NT2/D1 (cell line): ENCODE measurements around the gene ANKRD16.

Source experiments
- SUZ12 ChIP-seq: IDR thresholded peaks from 2 replicates; pipeline ENCODE4 v1.6.1; 2011; ENCODE audit not compliant: insufficient read length, insufficient read depth; ENCODE audit errors: extremely low read depth
- ZNF274 ChIP-seq: IDR thresholded peaks from 2 replicates; pipeline ENCODE4 v1.6.1; 2011; ENCODE audit warnings: mild to moderate bottlenecking, low read depth, low read length

DNA sequence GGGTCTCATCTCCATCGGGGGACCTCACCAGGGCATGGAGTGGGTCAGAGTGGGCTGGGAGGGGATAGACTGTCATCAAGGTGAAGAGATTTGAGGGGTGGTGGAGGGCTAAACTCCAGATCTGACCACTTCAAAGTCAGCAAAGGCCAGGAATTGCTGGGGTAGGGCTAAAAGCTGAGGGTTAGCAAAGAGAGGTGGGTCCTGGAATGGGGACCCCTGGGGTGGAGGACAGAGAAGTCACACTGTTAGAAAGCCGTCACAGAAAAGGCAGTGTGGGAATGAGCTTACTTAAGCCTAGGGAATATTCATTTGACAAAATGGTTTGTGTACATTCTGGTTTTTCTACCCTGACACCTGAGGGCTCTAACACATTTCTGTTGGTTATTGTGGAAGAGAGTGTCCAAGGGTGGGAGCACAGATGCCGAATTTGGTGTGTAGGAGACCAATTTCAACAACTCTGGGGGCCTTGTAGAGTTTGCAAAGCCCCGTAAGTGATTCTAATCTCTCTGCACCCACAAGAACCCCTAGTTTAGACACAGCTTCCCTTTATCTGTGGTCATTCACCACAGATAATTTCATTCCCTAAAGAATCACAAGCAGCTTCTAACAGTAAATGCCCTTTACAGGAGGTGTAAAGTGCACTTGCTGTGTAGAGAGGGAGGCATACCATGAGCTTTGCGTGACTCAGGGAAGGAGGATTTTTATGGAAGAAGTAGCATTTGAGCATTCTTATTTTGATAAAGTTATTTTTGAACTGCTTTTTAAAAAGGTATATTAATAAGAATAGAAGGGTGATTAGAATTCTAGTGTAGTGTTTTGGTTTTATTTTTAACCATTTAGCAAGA is 6.7 kb upstream of the ANKRD16 start:
- TF ChIP-seq SUZ12, result no peak
- TF ChIP-seq ZNF274, result no peak
